A549 (cell line): ENCODE data around the gene KCNIP3. TPM values are rescaled to one million over a fixed set of nuclear protein-coding genes. Genes with fewer than 3 reads are reported as not detected.

Experiments
- ATAC-seq, 2 experiments: fragments of 200-7000 bp in 1 of 2; fragments of >200 bp in 1 of 2; cut with Nextera tagmentation in 1 of 2; cut with Tn5 transposase in 1 of 2; 3 replicates each; pipeline versions ENCODE4 v1.8.0 to v1.9.1; 2018 to 2020; ENCODE audit warnings: mild to moderate bottlenecking in 1 of 2, moderate library complexity in 1 of 2
- CTCF ChIA-PET: fragments of 300-600 bp; sonication (Branson Sonifier 250); formaldehyde crosslinking; extraction: SDS; loops from one replicate; lab custom pipeline; 2021; ENCODE audit warnings: antibody characterized with exemption, inconsistent platforms; lab: Yijun Ruan, JAX
- POLR2A ChIA-PET: fragments of 350-600 bp; formaldehyde crosslinking; extraction: SDS; loops from one replicate; lab custom pipeline; 2021; ENCODE audit warnings: antibody characterized with exemption, inconsistent platforms; lab: Yijun Ruan, JAX
- DNase-seq, 2 experiments: peaks; one replicate each; pipeline versions ENCODE4 v3.0.0 to v3.0.0-alpha.2; 2011 to 2016; ENCODE audit warnings: low read depth in 1 of 2, low spot score in 1 of 2
- FAIRE-seq: peaks from 2 replicates; lab custom pipeline; 2011; peaks lifted over from hg19 to GRCh38; lab: Jason Lieb, UNC
- H3K27ac ChIP-seq, 2 experiments: fragments of >200 bp; sonication (Bioruptor Twin); formaldehyde crosslinking; 3 replicates each; pipeline ENCODE4 v1.5.1; 2016 to 2017
- H3K4me1 ChIP-seq: fragments of >200 bp; sonication (Bioruptor Twin); formaldehyde crosslinking; 3 replicates; pipeline ENCODE4 v1.6.1; 2016
- H3K4me2 ChIP-seq: fragments of >200 bp; sonication (Bioruptor Twin); formaldehyde crosslinking; 3 replicates; pipeline ENCODE4 v1.6.1; 2016
- H3K4me3 ChIP-seq: fragments of >200 bp; sonication (Bioruptor Twin); formaldehyde crosslinking; 3 replicates; pipeline ENCODE4 v1.5.1; 2016
- H3K9me3 ChIP-seq: fragments of >200 bp; sonication (Bioruptor Twin); formaldehyde crosslinking; 3 replicates; pipeline ENCODE4 v1.6.1; 2016
- ATOH8 ChIP-seq: fragments of 250-450 bp; sonication (Bioruptor Pico); IDR thresholded peaks from 2 replicates; pipeline ENCODE4 v1.5.0; 2020; ENCODE audit warnings: low read depth, mild to moderate bottlenecking, moderate library complexity
- BHLHE40 ChIP-seq: IDR thresholded peaks from 2 replicates; pipeline ENCODE4 v1.6.1; 2012; ENCODE audit warnings: low read depth, low read length, inconsistent platforms
- CBX2 ChIP-seq: fragments of 200-600 bp; sonication (generic); IDR thresholded peaks from 2 replicates; pipeline ENCODE4 v1.6.1; 2016; ENCODE audit warnings: low read depth, mild to moderate bottlenecking, borderline replicate concordance
- CHD4 ChIP-seq: fragments of 200-600 bp; sonication (generic); IDR thresholded peaks from 2 replicates; pipeline ENCODE4 v1.6.1; 2016; ENCODE audit warnings: antibody characterized with exemption, mild to moderate bottlenecking, borderline replicate concordance
- EHF ChIP-seq: fragments of 250-450 bp; sonication (Bioruptor Pico); IDR thresholded peaks from 2 replicates; pipeline ENCODE4 v1.5.0; 2020; ENCODE audit warnings: mild to moderate bottlenecking
- EP300 ChIP-seq, 2 experiments: fragments of >200 bp; sonication (Bioruptor Twin); formaldehyde crosslinking; IDR thresholded peaks; 2 replicates in 1 of 2; 3 replicates in 1 of 2; pipeline ENCODE4 v1.6.1; 2016 to 2017
- FOXS1 ChIP-seq: fragments of 250-450 bp; sonication (Bioruptor Pico); IDR thresholded peaks from 2 replicates; pipeline ENCODE4 v1.5.0; 2020; ENCODE audit warnings: mild to moderate bottlenecking, moderate library complexity
- HES2 ChIP-seq: fragments of >200 bp; sonication (Bioruptor Twin); formaldehyde crosslinking; IDR thresholded peaks from 2 replicates; pipeline ENCODE4 v1.6.1; 2016
- JUN ChIP-seq, 2 experiments: fragments of >200 bp; sonication (Bioruptor Twin); formaldehyde crosslinking; IDR thresholded peaks; 2 replicates in 1 of 2; 3 replicates in 1 of 2; pipeline ENCODE4 v1.6.1; 2016 to 2017
- JUNB ChIP-seq: fragments of >200 bp; sonication (Bioruptor Twin); formaldehyde crosslinking; IDR thresholded peaks from 2 replicates; pipeline ENCODE4 v1.6.1; 2016
- KDM1A ChIP-seq: fragments of 200-600 bp; sonication (generic); IDR thresholded peaks from 2 replicates; pipeline ENCODE4 v1.6.1; 2016; ENCODE audit warnings: low read depth, mild to moderate bottlenecking
- MAFK ChIP-seq: fragments of 450-650 bp; IDR thresholded peaks from 2 replicates; pipeline ENCODE4 v1.6.1; 2014; ENCODE audit not compliant: partially characterized antibody
- MAX ChIP-seq: IDR thresholded peaks from 2 replicates; pipeline ENCODE4 v1.6.1; 2012
- MAZ ChIP-seq: fragments of 150-350 bp; IDR thresholded peaks from 2 replicates; pipeline ENCODE4 v1.6.1; 2014; ENCODE audit warnings: antibody characterized with exemption, low read depth, low read length, borderline replicate concordance
- POLR2AphosphoS2 ChIP-seq: conservative IDR thresholded peaks from 2 replicates; pipeline ENCODE4 v1.6.1; 2012; ENCODE audit warnings: low read length, improper control_type of control experiment, inconsistent platforms
- RFX5 ChIP-seq: fragments of 450-650 bp; IDR thresholded peaks from 2 replicates; pipeline ENCODE4 v1.7.1; 2014; ENCODE audit warnings: antibody characterized with exemption, mild to moderate bottlenecking, moderate library complexity
- RNF2 ChIP-seq: fragments of 200-600 bp; sonication (generic); IDR thresholded peaks from 2 replicates; pipeline ENCODE4 v1.6.1; 2016; ENCODE audit warnings: low read depth, mild to moderate bottlenecking, antibody characterized with exemption, moderate library complexity, borderline replicate concordance
- SREBF2 ChIP-seq: fragments of 450-650 bp; IDR thresholded peaks from 2 replicates; pipeline ENCODE4 v1.6.1; 2014; ENCODE audit warnings: mild to moderate bottlenecking, moderate library complexity
- ZC3H11A ChIP-seq: fragments of 450-650 bp; IDR thresholded peaks from 2 replicates; pipeline ENCODE4 v1.6.1; 2014; ENCODE audit warnings: antibody characterized with exemption, mild to moderate bottlenecking
- WGBS: methylation state at CpG from one replicate; pipeline ENCODE4 v1.1.6; 2017; ENCODE audit errors: missing lambda C conversion rate; 5-methylcytosine and 5-hydroxymethylcytosine counted together
- polyA plus RNA-seq, 4 experiments: library from polyadenylated mRNA; depleted of rRNA in 3 of 4; stranded (reverse); fragments of >200 nt; fragmentation: RNase III in 1 of 4; extraction: RNeasy Plus Mini Kit Qiagen cat#74134 plus additional on column Dnase treatment in 1 of 4; gene quantifications; 2 replicates in 3 of 4; 3 replicates in 1 of 4; pipeline ENCODE4 v1.2.3, GENCODE V29; 2011 to 2017

Gene KCNIP3
- polyA plus RNA-seq, 2 of the 4 experiments (the other 2 are of a cell fraction), result 0.13 to 0.84 TPM

GRCh38 chr2:95296011-95296410 is 1.1 kb upstream of the KCNIP3 start:
- peaks cover 15% of the 10 kb centered on the region for H3K9me3 ChIP-seq
- WGBS, result 17% methylated on average over 5 of the region's 5 CpGs
- POLR2A ChIA-PET, result no interaction called here
- no peak for ATAC-seq
- TF ChIP-seq EHF (CRISPR knock-in tag), result no peak
- TF ChIP-seq, all 56 proteins: peak for 0
- DNase-seq (no peak), FAIRE-seq (no peak)
- no peak overlapping the region for H3K27ac ChIP-seq
- H3K4me3 ChIP-seq, result no peak overlapping the region
- CTCF ChIA-PET, result no interaction called here
- H3K4me2 ChIP-seq, result no peak overlapping the region
- no peaks in the 10 kb centered on the region for H3K4me1 ChIP-seq

- Histone ChIP-seq H3K4me1 (no peaks in the 10 kb centered on the region), H3K4me2 (no peak overlapping the region), H3K9me3 (no peaks in the 10 kb centered on the region; the same call in 2 of the 3 replicates), H3K27ac (no peak overlapping the region), H3K4me3 (no peak overlapping the region)
- FAIRE-seq, result no peak
- 40% methylated on average over 11 of the region's 11 CpGs for WGBS
- ChIA-PET CTCF (no interaction called here), POLR2A (no interaction called here)
- ATAC-seq, result no peak
- no peak for TF ChIP-seq CHD4
- no peak for TF ChIP-seq ATOH8 (CRISPR knock-in tag)
- TF ChIP-seq JUN (IDR thresholded peaks at IDR 0.05), result no peak
- no peak for TF ChIP-seq EP300 (IDR thresholded peaks at IDR 0.05)
- TF ChIP-seq KDM1A, result no peak
- no peak for TF ChIP-seq MAZ
- TF ChIP-seq ZC3H11A, result no peak
- TF ChIP-seq CBX2, result no peak
- TF ChIP-seq POLR2AphosphoS2, result no peak
- no peak for TF ChIP-seq RNF2
- no peak for TF ChIP-seq MAFK
- TF ChIP-seq JUNB, result no peak
- TF ChIP-seq MAX, result no peak
- TF ChIP-seq RFX5, result no peak
- no peak for DNase-seq
Measured at GRCh38 chr2:95297639-95298395, 670 bp downstream of the KCNIP3 start.

- POLR2A ChIA-PET, result no interaction called here
- DNase-seq (no peak), FAIRE-seq (no peak), ATAC-seq (no peak; a peak in 1 of 6 replicates)
- no peaks in the 10 kb centered on the region; the same call in 2 of the 3 replicates for H3K9me3 ChIP-seq
- no peak overlapping the region for H3K4me2 ChIP-seq
- CTCF ChIA-PET, result no interaction called here
- 39% methylated on average over 9 of the region's 9 CpGs for WGBS
- H3K4me1 ChIP-seq, result no peaks in the 10 kb centered on the region
- TF ChIP-seq CBX2, result no peak
- no peak for TF ChIP-seq FOXS1 (CRISPR knock-in tag)
- no peak for TF ChIP-seq SREBF2
- no peak for TF ChIP-seq HES2
- TF ChIP-seq RFX5, result no peak
- no peak for TF ChIP-seq BHLHE40
- TF ChIP-seq MAX, result no peak
- H3K27ac ChIP-seq, result no peak overlapping the region
- no peak overlapping the region for H3K4me3 ChIP-seq
Measured at GRCh38 chr2:95298486-95299111, 1.5 kb downstream of the KCNIP3 start.
